ENCODE measurements around the gene SEC14L6.

GRCh38 chr22:30561402-30562189 lies 15.1 kb upstream of the SEC14L6 start:
- TF ChIP-seq POLR2AphosphoS5 (IDR thresholded peaks at IDR 0.05): no peak
- TF ChIP-seq POLR2A (IDR thresholded peaks at IDR 0.05): no peak
- no peak for TF ChIP-seq CTCF (IDR thresholded peaks at IDR 0.05)
